ENCODE measurements around the gene NREP. TPM values are rescaled to one million over a fixed set of nuclear protein-coding genes. Genes with fewer than 3 reads are reported as not detected.

NREP gene, protein sequence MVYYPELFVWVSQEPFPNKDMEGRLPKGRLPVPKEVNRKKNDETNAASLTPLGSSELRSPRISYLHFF
- 10 to 100 TPM; 32.0 to 89.1 (median 35.1) TPM for total RNA-seq (2021; fragmentation: NEBNext Ultra II Directional; extraction: Animal tissue kit (Norgen Biotek cat#: 25700))
- long read RNA-seq, transcript NREP-201 (4 exons, 2,013 nt): major isoform, 29 of 49 reads
- long read RNA-seq, transcript NREP-214 (3 exons, 577 nt): minor isoform, 5 of 49 reads
- long read RNA-seq, partial matches to known transcripts: 2 of 49 reads
- long read RNA-seq, other reads (novel, unspliced or antisense): 9 of 49 reads

DNA sequence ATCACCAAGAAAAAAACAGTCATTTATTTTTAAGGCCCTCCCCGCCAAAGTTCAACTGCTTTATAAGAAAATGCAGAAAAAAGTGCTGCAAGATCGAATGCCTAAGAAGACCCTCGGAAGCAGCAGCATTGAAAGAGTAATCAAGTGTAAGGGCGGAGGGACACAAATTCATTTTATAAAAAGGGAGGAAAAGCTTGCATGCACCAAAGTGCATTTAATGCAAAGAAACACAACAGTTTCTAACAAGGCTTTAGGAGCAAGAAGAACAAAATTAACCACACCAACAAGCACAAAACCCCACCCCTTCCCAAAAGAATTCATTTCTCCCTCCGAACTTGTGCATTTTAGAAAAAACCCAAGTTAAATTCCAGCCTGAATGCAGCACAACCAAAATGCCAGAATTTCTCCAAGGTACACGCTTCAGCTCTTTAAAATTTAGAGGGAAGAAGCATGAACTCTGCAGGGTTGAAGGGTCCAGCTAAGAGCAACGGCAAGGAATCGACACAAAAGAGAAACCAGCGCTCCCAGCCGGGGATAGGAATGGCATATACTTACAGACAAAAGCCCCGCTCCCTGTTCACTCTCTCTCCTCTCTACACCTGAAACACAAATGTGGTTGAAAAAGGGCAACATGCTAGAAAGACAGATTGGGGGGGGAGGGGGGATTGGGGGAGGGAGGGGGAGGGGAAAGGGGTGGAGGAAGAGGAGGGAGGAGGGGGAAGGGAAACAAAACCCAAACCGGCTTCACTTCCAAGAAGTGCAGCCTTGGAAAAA, at the start of gene NREP:
Gene NREP (minus strand): TSS at position 614 of the 774 bp plus-strand sequence. CDS start 1,422 bp downstream, outside the sequence.
- H3K4me1 Mint-ChIP-seq (ENCODE audit: low read depth): peaks cover 41% of the 10 kb centered on the region
- H3K9me3 Mint-ChIP-seq: no peaks in the 10 kb centered on the region
- DNase-seq: no peak
- peaks cover 18% of the 10 kb centered on the region for H3K36me3 Mint-ChIP-seq (ENCODE audit: low read depth)
- TF ChIP-seq, protein P1, sequence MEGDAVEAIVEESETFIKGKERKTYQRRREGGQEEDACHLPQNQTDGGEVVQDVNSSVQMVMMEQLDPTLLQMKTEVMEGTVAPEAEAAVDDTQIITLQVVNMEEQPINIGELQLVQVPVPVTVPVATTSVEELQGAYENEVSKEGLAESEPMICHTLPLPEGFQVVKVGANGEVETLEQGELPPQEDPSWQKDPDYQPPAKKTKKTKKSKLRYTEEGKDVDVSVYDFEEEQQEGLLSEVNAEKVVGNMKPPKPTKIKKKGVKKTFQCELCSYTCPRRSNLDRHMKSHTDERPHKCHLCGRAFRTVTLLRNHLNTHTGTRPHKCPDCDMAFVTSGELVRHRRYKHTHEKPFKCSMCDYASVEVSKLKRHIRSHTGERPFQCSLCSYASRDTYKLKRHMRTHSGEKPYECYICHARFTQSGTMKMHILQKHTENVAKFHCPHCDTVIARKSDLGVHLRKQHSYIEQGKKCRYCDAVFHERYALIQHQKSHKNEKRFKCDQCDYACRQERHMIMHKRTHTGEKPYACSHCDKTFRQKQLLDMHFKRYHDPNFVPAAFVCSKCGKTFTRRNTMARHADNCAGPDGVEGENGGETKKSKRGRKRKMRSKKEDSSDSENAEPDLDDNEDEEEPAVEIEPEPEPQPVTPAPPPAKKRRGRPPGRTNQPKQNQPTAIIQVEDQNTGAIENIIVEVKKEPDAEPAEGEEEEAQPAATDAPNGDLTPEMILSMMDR (IDR thresholded peaks at IDR 0.05): no peak
- no peaks in the 10 kb centered on the region for H3K27me3 Mint-ChIP-seq (ENCODE audit: insufficient read depth)
- peak within 1 kb of the TSS; percentile 88 for H3K27ac Mint-ChIP-seq
- H3K4me3 Mint-ChIP-seq: peak within 1 kb of the TSS; percentile 91

DNA sequence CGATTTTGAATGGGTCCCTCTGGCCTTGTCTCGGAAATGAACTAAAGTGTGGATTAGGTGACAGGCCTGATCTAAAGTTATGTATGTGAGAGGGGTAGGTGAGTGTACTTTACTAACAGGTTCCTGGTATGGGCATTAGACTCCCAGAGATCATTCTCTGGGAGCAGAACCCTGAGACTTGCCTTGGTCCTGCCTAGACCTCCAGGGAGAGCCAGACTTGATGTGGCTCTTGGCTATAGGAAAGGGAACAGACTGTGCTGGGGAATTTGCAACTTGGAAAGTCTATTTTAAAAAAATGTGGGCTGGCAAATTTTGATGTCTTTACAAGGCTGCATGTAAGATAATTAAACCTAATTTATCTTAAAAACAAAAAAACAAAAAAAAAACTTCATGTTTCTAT, 49.8 kb upstream of the NREP start:
- TF ChIP-seq, protein P1 (IDR thresholded peaks at IDR 0.05): no peak
- H3K27ac Mint-ChIP-seq: no peak overlapping the region
- no peak overlapping the region for H3K4me3 Mint-ChIP-seq
- H3K4me1 Mint-ChIP-seq (ENCODE audit: low read depth): peaks cover 10% of the 10 kb centered on the region
- no peaks in the 10 kb centered on the region for H3K9me3 Mint-ChIP-seq
- H3K36me3 Mint-ChIP-seq (ENCODE audit: low read depth): no peaks in the 10 kb centered on the region
- H3K27me3 Mint-ChIP-seq (ENCODE audit: insufficient read depth): no peaks in the 10 kb centered on the region
- DNase-seq: no peak

DNA sequence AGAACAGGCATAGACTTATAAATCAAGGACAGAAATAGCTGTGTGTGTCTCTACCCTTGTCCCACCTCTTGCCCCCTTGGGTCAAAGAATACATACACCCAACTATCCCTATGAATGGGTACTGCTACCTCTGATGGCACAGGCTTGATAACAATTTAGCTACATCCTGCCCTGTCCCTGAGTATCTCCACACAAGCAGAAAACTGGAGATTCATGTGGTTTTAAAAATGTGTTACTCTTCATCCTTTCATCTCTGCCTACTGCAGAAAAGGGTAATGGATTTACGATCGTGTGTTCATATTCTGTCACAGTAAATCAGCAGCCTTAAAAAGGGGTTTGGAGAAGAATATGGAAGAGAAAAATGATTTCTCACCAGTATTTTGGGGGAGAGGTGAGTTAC, 49.2 kb upstream of the NREP start:
- H3K27me3 Mint-ChIP-seq (ENCODE audit: insufficient read depth): no peaks in the 10 kb centered on the region
- no peak for DNase-seq
- TF ChIP-seq, protein P1 (IDR thresholded peaks at IDR 0.05): no peak
- peaks cover 10% of the 10 kb centered on the region for H3K4me1 Mint-ChIP-seq (ENCODE audit: low read depth)
- no peaks in the 10 kb centered on the region for H3K36me3 Mint-ChIP-seq (ENCODE audit: low read depth)
- no peak overlapping the region for H3K27ac Mint-ChIP-seq
- H3K4me3 Mint-ChIP-seq: no peak overlapping the region
- H3K9me3 Mint-ChIP-seq: no peaks in the 10 kb centered on the region

DNA sequence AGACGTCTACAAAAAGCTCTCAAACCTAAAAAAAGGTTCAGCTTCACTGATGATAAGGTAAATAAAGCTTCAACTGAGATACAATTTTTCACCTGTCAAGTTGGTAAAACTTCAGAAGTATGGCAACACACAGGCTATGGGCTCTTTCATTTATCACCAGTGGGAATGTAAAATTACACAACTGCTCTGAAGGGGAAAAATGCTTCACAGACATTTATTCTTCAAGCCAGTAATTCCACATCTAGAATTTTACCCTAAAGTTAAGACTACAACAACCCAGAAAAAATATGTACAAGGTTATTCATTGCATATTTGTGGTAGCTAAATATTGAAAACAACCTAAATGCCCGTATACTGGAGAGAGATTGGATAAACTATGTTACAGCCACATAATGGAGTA, 48.1 kb upstream of the NREP start:
- TF ChIP-seq, protein P1 (IDR thresholded peaks at IDR 0.05): no peak
- no peaks in the 10 kb centered on the region for H3K36me3 Mint-ChIP-seq (ENCODE audit: low read depth)
- no peaks in the 10 kb centered on the region for H3K27me3 Mint-ChIP-seq (ENCODE audit: insufficient read depth)
- peaks cover 10% of the 10 kb centered on the region for H3K4me1 Mint-ChIP-seq (ENCODE audit: low read depth)
- H3K4me3 Mint-ChIP-seq: no peak overlapping the region
- DNase-seq: no peak
- no peaks in the 10 kb centered on the region for H3K9me3 Mint-ChIP-seq
- H3K27ac Mint-ChIP-seq: no peak overlapping the region

DNA sequence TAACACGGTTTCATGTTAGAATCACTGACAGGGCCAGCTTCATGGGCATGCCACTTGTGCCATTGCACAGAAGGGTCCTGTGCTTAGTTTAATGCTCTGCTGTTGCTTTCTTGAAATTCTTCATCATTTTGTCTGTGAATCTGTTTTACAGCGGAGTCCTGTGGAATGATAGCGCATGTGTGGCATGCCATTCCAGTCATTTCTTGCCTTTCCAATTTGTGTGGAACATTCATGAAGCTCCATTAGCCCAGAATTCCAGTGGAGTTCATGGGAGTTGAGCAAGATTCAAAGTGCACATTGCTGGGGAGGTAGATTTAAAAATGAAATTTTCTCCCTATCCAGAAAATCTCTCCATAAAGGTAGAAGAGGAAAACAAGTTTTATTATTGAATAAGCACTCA, 43.4 kb upstream of the NREP start:
- Mint-ChIP-seq H3K4me1 (ENCODE audit: low read depth) (no peaks in the 10 kb centered on the region), H3K27ac (no peak overlapping the region), H3K27me3 (ENCODE audit: insufficient read depth) (no peaks in the 10 kb centered on the region), H3K36me3 (ENCODE audit: low read depth) (peaks cover 4% of the 10 kb centered on the region; the same call in 1 of the 2 replicates), H3K4me3 (no peak overlapping the region), H3K9me3 (no peaks in the 10 kb centered on the region)
- TF ChIP-seq, protein P1 (IDR thresholded peaks at IDR 0.05): no peak
- DNase-seq: no peak

All from HFFc6 (cell line).